GM18502 (cell line): ENCODE results near the gene IL17RA.
A peak's percentile ranks its signal among the peaks of the same experiment; 100 is the strongest.
"Not testable (repeated sequence)": the region's sequence is repeated elsewhere in the genome, so short reads cannot be mapped to it uniquely, and the experiment has no call there.

ENCODE experiments used
- ATAC-seq: cut with Tn5 transposase; IDR thresholded peaks from one replicate; pipeline ENCODE4 v1.9.1; 2021; ENCODE audit warnings: mild to moderate bottlenecking; ENCODE audit not compliant: unreplicated experiment, poor library complexity

IL17RA gene

GRCh38 chr22:17084554-17085276 lies at the start of gene IL17RA:
Gene IL17RA (plus strand): TSS chr22:17085000. CDS start chr22:17085092, 92 bp downstream.
- ATAC-seq = peak; percentile 92

GRCh38 chr22:17035246-17035645 lies 49.6 kb upstream of the IL17RA start:
- no peak for ATAC-seq

GRCh38 chr22:17035976-17036841 lies 48.6 kb upstream of the IL17RA start:
- ATAC-seq = not testable (repeated sequence)

GRCh38 chr22:17036842-17037711 lies 47.7 kb upstream of the IL17RA start:
- not testable (repeated sequence) for ATAC-seq

- no peak for ATAC-seq
These were observed 41.3 kb upstream of the IL17RA start for GRCh38 chr22:17043521-17043920.

- ATAC-seq = no peak
These were observed 38.0 kb upstream of the IL17RA start for GRCh38 chr22:17046566-17047348.

GRCh38 chr22:17047656-17048055 lies 37.1 kb upstream of the IL17RA start:
- ATAC-seq = no peak

- no peak for ATAC-seq
These were observed 28.7 kb upstream of the IL17RA start for GRCh38 chr22:17056058-17056457.

- ATAC-seq = no peak
These were observed 28.0 kb upstream of the IL17RA start for GRCh38 chr22:17056807-17057206.

GRCh38 chr22:17057959-17058814 lies 26.6 kb upstream of the IL17RA start:
- ATAC-seq = no peak

- ATAC-seq = no peak
These were observed 24.7 kb upstream of the IL17RA start for GRCh38 chr22:17060126-17060525.

GRCh38 chr22:17063411-17064106 lies 21.2 kb upstream of the IL17RA start:
- ATAC-seq = no peak

- no peak for ATAC-seq
These were observed 20.2 kb upstream of the IL17RA start for GRCh38 chr22:17064498-17065100.

GRCh38 chr22:17065433-17065832 lies 19.4 kb upstream of the IL17RA start:
- no peak for ATAC-seq

GRCh38 chr22:17072877-17073276 lies 11.9 kb upstream of the IL17RA start:
- no peak for ATAC-seq

- ATAC-seq = no peak
These were observed 10.2 kb upstream of the IL17RA start for GRCh38 chr22:17074648-17075002.

- no peak for ATAC-seq
These were observed 7.5 kb upstream of the IL17RA start for GRCh38 chr22:17077255-17077654.

- no peak for ATAC-seq
These were observed 5.2 kb upstream of the IL17RA start for GRCh38 chr22:17079572-17079971.
